T-helper 1 cell treated with Interleukin-12 subunit alpha and Interleukin-12 subunit beta and Interleukin-4 antibody, amounts not matched to agents 30 μg/mL and 1 μg/mL, for 36 hours (primary cell): Measurements from ENCODE around the gene STPG4.

Source experiments
- H3K27ac Mint-ChIP-seq: one replicate; pipeline ENCODE4 v1.8.0; 2021; ENCODE audit warnings: mild to moderate bottlenecking, mixed read lengths
- H3K27me3 Mint-ChIP-seq: one replicate; pipeline ENCODE4 v1.8.0; 2021; ENCODE audit warnings: low read depth, mixed read lengths
- H3K36me3 Mint-ChIP-seq: one replicate; pipeline ENCODE4 v1.8.0; 2021; ENCODE audit warnings: low read depth, mixed read lengths
- H3K4me1 Mint-ChIP-seq: one replicate; pipeline ENCODE4 v1.8.0; 2021; ENCODE audit warnings: low read depth, mixed read lengths
- H3K4me3 Mint-ChIP-seq: one replicate; pipeline ENCODE4 v1.8.0; 2021; ENCODE audit warnings: mild to moderate bottlenecking, moderate library complexity, mixed read lengths
- H3K9me3 Mint-ChIP-seq: one replicate; pipeline ENCODE4 v1.8.0; 2021; ENCODE audit warnings: mixed read lengths

Gene STPG4

DNA sequence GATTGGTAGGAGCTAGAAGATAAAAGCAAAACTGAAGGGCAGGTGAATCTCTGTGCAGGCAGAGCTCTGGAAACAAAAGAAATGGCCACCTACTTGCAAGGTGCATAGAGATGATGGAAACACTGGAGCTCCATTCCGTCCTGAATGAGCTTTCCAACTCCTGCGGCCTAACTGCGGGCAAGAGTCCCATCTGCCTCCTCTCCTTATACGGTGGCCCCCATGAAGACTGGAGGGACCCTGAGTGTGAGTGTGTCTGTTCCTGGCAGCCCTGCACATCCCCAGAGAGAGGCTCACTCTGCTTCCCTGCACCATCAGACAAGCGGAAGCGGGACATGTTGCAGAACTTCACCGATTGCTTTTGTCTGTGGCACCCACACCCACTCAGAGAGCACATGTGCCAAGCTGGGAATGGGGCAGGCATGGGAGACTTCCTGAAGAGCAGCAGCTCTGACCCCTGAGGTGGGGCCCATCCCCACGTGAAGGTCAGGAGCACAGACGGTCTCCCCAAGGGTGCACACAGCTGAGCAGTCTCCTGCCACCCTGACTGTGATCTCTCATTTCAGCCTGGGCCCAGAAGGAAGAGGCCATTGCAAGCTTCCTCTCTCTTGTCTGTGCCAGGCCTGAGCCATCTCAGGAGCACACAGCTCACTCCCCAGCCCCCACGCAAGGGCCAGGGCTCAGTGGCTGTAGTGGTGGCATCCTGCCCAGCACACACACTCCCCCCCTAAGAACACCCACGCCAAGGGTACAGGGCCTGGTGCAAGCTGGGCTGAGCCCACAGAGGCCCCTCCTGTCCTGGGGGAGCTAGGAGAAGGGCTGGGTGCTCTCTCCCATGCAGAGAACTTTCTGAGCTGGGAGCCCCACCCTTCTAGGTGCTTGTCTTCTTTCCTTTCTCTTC lies 75.3 kb downstream of the STPG4 start:
- Mint-ChIP-seq H3K4me3 (no peak overlapping the region), H3K27ac (no peak overlapping the region), H3K9me3 (no peaks in the 10 kb centered on the region), H3K27me3 (no peaks in the 10 kb centered on the region), H3K4me1 (no peaks in the 10 kb centered on the region), H3K36me3 (no peaks in the 10 kb centered on the region)

DNA sequence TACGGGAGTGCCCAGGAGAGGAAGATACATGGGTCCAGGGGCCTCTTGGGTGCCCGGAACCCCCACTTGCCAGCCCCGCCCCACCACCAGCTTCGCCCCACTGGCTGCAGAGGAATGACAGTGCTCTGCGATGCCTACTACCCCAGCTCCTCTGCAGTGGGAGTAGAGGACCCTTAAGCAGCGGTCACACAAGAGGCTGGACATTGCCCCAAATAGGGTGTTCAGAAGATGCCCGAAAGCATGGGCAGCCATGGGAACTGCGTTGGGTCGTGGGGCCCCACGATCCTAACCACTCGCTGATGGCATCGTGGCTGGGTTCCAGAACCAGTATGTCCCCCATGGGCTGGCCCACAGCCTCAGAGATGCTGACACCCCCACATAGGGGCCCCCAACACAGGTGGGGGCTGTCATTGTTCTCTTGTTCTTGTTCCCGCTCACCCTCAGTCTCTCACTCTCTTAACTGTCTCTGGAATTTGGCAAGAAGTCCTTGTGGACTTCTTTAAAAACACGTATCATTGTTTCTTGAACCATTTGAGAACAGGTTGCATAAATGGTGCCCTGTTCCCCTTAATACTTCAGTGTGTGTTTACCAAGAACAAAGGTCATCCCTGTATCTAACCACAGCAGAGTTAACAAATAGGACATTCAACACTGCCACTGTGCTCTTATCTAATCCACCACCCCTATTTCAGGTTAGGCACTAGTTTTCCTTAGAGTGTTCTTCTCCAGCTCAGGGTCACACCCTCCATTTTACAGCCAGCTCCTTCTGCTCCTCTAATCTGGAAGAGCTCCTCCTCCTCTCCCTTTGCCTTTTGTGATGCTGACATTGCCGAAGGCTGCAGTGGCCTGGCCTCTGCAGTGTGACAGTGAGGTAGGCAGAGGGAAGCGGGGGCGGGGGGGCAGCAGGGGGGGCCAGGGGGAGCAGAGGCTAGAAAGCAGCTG lies 76.3 kb downstream of the STPG4 start:
- Mint-ChIP-seq H3K4me3 (no peak overlapping the region), H3K9me3 (no peaks in the 10 kb centered on the region), H3K36me3 (peaks cover 4% of the 10 kb centered on the region), H3K4me1 (no peaks in the 10 kb centered on the region), H3K27me3 (no peaks in the 10 kb centered on the region), H3K27ac (peak overlapping the region; percentile 20)

DNA sequence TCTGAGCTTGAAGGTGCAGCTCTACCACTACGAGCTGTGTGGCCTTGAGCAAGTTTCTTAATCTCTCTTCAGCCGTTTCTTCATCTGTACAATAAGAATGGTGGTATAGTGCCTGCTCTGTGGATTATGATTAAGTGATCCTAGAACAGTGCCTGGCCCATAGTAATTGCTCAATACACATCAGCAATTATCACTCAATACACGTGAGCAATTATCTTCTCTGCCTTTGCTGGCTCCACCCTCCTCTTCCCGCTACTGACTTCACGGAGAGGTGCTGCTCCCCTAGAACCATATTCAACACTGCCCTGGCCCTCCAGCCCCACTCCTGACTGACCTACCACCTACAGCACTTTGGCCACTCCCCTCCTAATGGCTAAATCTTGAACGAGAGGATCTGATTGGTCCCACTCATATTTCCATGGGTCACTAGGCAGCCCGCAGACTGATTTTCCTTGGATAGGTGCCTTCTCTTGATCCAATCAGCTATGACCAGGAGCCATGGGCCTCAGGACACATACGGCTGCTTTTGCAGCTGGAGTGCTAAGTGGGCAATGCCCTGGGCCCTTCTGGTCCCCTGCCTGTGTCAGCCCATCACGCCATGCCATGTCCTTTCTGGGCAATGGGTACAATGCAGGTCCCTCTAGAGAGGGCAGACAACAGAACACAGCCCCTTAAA lies 77.5 kb downstream of the STPG4 start:
- H3K36me3 Mint-ChIP-seq: peaks cover 9% of the 10 kb centered on the region

DNA sequence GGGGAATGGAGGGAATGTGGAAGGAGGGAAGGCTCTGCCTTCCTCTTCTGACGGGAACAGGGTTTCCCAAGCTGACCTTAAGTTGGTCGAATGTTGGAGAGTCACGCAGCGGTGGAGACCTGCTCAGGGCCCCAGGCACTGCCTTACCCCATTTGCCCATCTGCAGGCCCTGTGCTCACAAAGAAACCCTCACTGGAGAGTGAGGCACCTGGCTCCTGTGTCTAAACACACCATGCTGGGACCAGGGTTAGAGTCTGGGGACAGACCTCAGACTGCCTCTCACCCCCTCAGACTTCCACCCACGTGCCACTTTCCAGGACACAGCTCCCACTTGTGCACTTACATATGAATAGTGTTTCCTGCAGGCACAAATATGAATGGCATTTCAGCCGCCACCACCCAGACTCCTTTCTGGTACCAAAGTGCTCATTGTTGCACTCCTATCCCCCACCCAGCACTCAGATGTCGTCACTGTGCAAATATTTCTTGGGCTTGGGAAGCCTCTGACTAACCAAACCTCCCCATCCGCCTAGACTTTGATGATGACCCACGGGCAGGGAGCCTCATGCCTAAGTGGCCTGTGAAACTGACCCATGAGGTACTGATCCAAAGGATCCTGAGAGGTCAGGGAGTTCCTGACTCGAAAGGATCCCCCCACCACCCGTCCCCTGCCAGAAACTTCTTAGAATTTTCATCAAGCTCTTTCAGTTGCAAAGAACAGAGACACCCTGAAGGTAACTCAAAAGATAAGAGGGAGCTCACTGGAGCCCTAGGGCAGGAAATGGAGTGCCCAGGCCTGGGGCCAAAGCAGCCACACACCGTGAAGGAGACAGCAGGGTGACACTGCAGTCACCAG lies 78.3 kb downstream of the STPG4 start:
- Mint-ChIP-seq H3K9me3 (no peaks in the 10 kb centered on the region), H3K27me3 (no peaks in the 10 kb centered on the region), H3K4me3 (no peak overlapping the region), H3K36me3 (peaks cover 10% of the 10 kb centered on the region), H3K27ac (no peak overlapping the region), H3K4me1 (peaks cover under 1% of the 10 kb centered on the region)

More for the DNA sequence above, 77.5 kb downstream of the STPG4 start:
- no peaks in the 10 kb centered on the region for H3K9me3 Mint-ChIP-seq
- no peak overlapping the region for H3K4me3 Mint-ChIP-seq
- H3K27ac Mint-ChIP-seq: no peak overlapping the region
- H3K27me3 Mint-ChIP-seq: no peaks in the 10 kb centered on the region
- H3K4me1 Mint-ChIP-seq: no peaks in the 10 kb centered on the region

DNA sequence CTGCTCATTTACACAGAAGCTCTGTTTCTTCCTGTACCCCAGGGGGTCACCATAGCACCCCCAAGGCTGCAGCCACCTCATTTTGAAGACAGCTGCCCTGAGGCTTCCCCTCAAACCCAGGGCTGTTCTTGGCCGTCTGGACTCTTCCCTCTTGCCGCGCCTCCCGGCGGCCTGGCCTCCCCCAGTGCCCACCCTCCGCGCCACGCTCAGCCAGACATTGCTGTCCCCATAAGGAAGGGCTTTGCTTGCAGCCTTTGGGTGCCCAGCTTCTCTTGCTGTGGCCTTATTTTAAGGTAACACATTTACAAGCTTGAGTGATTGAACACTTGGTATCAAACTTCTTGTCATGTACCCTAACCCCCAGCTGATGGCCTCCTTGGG lies 79.0 kb downstream of the STPG4 start:
- Mint-ChIP-seq H3K36me3 (peaks cover 16% of the 10 kb centered on the region), H3K27me3 (no peaks in the 10 kb centered on the region), H3K4me1 (peaks cover 8% of the 10 kb centered on the region), H3K9me3 (no peaks in the 10 kb centered on the region), H3K4me3 (no peak overlapping the region), H3K27ac (no peak overlapping the region)

DNA sequence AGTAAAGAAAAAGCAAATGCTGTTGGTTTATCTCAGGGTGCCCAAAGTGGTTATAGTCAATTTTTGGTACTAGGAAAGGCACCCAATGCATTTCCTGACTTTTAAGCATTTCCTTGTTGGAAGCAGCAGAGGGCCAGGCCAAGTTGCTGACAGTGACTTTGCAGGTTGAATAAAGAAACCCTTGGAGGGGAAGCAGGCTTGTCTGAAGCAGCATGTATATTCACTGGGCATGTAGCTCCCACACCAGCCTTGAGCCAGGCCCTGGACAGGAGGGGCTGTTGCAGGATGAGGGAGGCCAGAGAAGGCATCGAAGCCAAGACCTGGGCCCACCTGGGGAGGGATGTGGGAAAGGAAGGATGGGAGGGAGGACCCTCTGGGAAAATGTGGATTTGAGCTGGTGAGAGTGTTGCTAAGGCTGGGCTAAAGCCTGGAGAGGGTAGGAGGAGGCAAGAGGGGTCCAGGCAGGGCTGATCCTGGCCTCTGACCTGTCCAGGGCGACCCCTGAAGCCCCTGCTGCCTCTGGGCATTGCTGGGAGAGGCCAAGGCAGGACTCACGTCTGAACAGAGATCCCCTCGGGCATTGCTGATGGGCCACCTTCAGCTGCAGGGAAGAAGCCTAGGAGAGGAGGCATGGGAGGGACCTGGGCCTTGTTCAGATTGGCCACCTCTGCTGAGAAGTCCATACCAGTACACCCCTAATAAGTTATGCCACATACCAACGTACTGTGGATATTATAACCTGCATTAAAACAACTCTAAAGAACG lies 79.6 kb downstream of the STPG4 start:
- Mint-ChIP-seq H3K27ac (no peak overlapping the region), H3K4me1 (peaks cover 11% of the 10 kb centered on the region), H3K36me3 (peaks cover 16% of the 10 kb centered on the region), H3K27me3 (no peaks in the 10 kb centered on the region), H3K9me3 (no peaks in the 10 kb centered on the region), H3K4me3 (no peak overlapping the region)

DNA sequence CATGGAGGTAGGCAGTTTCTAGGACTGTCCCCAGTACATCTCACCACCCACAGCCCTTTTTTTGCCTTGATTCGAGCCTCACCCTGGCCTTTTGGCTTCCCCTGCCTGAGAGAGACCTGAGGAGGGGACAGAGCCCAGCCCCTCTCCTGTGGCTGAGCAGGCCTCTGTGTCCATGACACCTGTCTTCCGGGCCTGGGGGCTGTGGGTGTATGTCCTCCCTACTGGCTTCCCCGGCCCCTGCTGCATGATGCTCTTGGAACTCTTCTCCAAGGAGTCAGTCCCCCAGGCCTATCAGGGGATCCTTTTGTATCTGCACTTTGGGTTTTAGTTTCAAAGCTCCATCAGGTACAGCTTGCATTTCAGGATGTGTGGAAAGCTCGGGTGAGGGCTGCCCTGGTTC lies 80.4 kb downstream of the STPG4 start:
- H3K36me3 Mint-ChIP-seq: peaks cover 16% of the 10 kb centered on the region
- H3K27ac Mint-ChIP-seq: no peak overlapping the region
- no peaks in the 10 kb centered on the region for H3K9me3 Mint-ChIP-seq
- H3K27me3 Mint-ChIP-seq: no peaks in the 10 kb centered on the region
- peaks cover 15% of the 10 kb centered on the region for H3K4me1 Mint-ChIP-seq
- H3K4me3 Mint-ChIP-seq: no peak overlapping the region

DNA sequence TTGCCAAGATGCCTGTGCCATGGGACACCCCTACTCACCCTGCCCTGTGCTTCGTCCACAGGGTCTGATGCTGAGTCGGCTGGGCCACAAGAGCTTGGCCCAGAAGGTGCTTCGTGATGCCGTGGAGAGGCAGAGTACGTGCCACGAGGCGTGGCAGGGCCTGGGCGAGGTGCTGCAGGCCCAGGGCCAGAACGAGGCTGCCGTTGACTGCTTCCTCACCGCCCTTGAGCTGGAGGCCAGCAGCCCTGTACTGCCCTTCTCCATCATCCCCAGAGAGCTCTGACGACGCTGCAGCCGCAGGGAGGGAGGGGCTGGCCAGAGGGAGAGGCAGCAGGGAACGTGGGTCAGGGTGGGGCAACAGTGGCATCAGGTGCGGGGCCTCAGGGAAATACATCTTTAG lies 81.5 kb downstream of the STPG4 start:
- Mint-ChIP-seq H3K4me1 (peaks cover 15% of the 10 kb centered on the region), H3K36me3 (peaks cover 18% of the 10 kb centered on the region), H3K27ac (no peak overlapping the region), H3K9me3 (no peaks in the 10 kb centered on the region), H3K27me3 (no peaks in the 10 kb centered on the region), H3K4me3 (no peak overlapping the region)

DNA sequence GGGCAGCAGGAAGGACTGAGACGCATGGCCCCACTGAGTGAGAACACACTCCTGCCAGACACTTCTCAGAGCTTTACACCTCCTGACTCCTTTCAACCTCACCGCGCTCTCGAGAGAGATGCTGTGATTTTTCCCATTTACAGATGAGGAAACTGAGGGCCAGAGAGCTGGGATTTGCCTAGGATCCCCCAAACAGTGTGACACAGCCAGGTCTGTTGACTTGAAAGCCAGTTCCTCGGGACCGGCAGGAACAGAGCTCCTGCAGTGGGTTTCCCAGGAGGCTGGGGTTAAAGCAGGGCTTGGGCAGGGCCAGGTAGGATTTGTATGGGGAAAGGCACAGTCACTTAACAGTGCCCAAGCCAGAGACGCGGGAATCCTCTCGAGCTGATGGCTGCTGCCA lies 81.9 kb downstream of the STPG4 start:
- no peaks in the 10 kb centered on the region for H3K9me3 Mint-ChIP-seq
- peaks cover 17% of the 10 kb centered on the region for H3K4me1 Mint-ChIP-seq
- H3K27ac Mint-ChIP-seq: no peak overlapping the region
- no peaks in the 10 kb centered on the region for H3K27me3 Mint-ChIP-seq
- H3K36me3 Mint-ChIP-seq: peaks cover 20% of the 10 kb centered on the region
- H3K4me3 Mint-ChIP-seq: no peak overlapping the region

DNA sequence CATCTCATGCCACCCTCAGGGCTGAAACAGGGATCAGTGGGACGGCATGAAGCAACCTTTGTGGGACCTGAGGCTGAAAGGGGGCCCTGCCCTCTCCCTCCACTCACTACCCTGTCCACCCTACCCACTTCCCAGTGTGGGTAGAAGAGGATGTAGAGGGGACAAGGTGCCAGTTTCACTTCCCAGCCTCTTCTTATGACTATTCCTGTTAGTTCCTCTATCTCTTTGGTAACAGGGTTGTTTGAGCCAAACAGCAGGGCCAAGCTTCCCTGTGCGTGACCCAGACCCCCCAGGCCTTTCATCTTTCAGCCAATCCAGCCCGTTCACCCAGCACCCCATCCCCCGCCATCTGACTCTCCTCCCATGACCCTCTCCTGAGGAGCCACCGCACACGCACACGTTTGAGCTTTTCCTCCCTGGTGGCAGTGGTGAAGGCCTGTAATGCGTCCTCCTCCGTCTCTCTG lies 82.3 kb downstream of the STPG4 start:
- Mint-ChIP-seq H3K4me1 (peaks cover 19% of the 10 kb centered on the region), H3K27me3 (no peaks in the 10 kb centered on the region), H3K27ac (peak overlapping the region; percentile 41), H3K36me3 (peaks cover 22% of the 10 kb centered on the region), H3K4me3 (no peak overlapping the region), H3K9me3 (no peaks in the 10 kb centered on the region)

DNA sequence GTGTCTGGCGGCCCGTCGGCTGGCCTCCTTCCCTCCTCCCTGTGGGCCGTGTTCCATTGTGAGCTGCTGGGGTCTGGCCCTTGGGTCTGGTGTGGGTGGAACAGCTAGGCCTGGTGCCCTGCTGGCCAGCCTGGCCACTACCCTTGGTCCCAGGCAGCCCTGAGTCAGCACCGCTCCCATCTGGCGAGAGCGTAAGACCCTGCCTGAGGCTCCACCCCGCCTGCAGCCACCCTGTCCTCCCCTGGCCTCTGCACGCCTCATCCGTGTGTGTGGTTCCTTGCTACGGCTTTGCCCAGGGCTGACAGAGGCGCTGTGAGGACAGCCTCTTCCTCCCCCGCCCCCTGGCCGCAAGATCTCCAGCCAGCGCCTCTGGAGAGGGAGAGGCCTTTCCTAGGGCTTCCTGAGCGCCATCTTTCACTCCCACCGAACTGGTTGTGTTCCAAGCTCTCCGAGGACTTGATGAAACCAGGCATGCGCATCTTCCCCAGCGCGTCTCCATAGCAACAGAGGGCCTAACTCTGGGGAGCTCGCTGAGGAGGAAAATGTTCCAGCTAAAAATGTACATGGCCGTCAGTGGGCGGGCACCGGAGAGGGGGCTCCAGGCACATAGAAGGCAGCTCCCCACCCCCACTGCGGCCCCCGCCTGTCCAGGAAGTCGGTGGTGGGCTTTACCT lies 83.0 kb downstream of the STPG4 start:
- peak overlapping the region; percentile 59 for H3K27ac Mint-ChIP-seq
- H3K4me3 Mint-ChIP-seq: peak overlapping the region; percentile 18
- H3K9me3 Mint-ChIP-seq: no peaks in the 10 kb centered on the region
- peaks cover 26% of the 10 kb centered on the region for H3K36me3 Mint-ChIP-seq
- peaks cover 20% of the 10 kb centered on the region for H3K4me1 Mint-ChIP-seq
- no peaks in the 10 kb centered on the region for H3K27me3 Mint-ChIP-seq

DNA sequence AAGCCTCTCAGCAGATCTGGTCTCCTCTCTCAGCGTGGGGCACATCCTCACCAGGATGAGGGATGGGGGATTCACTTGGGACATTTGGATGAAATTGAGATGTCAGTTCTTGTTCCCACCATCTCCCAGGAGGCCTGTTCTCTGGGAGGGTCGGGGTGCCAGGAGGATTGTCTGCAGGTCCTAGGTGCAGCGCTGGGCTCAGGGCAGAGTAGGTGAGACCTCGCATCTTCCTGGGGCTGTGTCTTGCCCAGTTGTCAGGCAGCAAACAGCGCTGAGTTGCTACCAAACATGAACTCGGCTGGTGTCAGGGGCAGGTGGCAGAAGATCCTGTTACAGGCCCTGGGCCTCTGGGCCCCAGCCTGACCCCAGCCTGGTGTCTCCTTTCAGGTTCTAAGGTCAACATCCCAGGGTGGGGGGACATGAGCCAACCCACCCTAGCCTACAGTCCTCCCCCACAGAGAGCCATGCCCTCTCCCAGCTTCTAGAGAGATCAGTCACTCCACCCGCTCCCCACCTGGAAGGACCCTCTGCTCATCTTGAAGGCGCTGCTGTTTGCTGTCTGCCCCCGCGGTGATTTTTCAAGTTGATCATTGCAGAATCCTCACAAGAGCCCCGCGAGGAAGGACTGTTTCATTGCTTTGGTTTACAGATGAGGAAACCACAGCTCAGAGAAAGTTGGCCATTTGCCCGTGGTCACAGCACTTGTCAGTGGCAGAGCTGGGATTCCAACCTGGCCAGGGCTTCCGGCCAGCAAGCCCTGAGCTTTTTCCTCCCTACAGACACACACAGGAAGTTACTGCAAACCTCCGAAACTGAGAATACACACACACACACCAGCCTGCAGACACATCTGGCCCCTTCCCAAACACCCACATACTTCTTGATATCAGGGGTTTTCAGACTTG lies 83.9 kb downstream of the STPG4 start:
- H3K4me3 Mint-ChIP-seq: peak overlapping the region; percentile 18
- no peaks in the 10 kb centered on the region for H3K27me3 Mint-ChIP-seq
- peaks cover 20% of the 10 kb centered on the region for H3K4me1 Mint-ChIP-seq
- peaks cover 26% of the 10 kb centered on the region for H3K36me3 Mint-ChIP-seq
- H3K9me3 Mint-ChIP-seq: no peaks in the 10 kb centered on the region
- peak overlapping the region; percentile 59 for H3K27ac Mint-ChIP-seq
